ENCODE measurements around the gene NRP1. TPM values are rescaled to one million over a fixed set of nuclear protein-coding genes. Genes with fewer than 3 reads are reported as not detected.

Gene NRP1
- total and polyA plus RNA-seq, 2 of the 8 experiments (the other 6 are each of a cell fraction or from before 2014, with no cell fraction given) = 1.2 to 2.1 TPM

GRCh38 chr10:33309406-33309805 lies 25.1 kb downstream of the NRP1 start:
- Histone ChIP-seq H3K23ac (ENCODE audit: insufficient read length) (no peak overlapping the region), H3K4me2 (ENCODE audit: insufficient read depth in 1 of 2, low read depth in 2 of 2, low read length in 2 of 2) (no peak overlapping the region), H3K79me1 (ENCODE audit: low read depth, low read length) (no peaks in the 10 kb centered on the region), H4K5ac (ENCODE audit: insufficient read length, low read depth, low read length) (no peak overlapping the region), H4K8ac (ENCODE audit: extremely low read depth, insufficient read depth, low read length) (no peak overlapping the region), H3K4me3 (ENCODE audit: extremely low read depth in 1 of 4, insufficient read depth in 2 of 4, low read depth in 3 of 4, low read length in 4 of 4) (no peak overlapping the region), H2AFZ (ENCODE audit: low read length) (no peak overlapping the region), H3K27ac (ENCODE audit: low read depth, low read length) (no peak overlapping the region), H3K36me3 (ENCODE audit: control insufficient read depth in 2 of 4, insufficient read depth in 4 of 4, low read length in 3 of 4) (no peaks in the 10 kb centered on the region), H3K56ac (replicated peaks; ENCODE audit: insufficient read length, low read depth, low read length) (no peak overlapping the region), H4K20me1 (replicated peaks in 1 of 2; ENCODE audit: control insufficient read depth in 1 of 2, insufficient read depth in 2 of 2, low read length in 2 of 2) (no peaks in the 10 kb centered on the region), H2BK120ac (replicated peaks; ENCODE audit: low read depth, low read length) (no peak overlapping the region), H3K4me1 (replicated peaks in 1 of 4; ENCODE audit: control insufficient read depth in 3 of 4, insufficient read depth in 4 of 4, low read length in 3 of 4) (no peaks in the 10 kb centered on the region; a peak in 1 of 7 replicates), H2BK20ac (ENCODE audit: low read length) (no peak overlapping the region), H2AK5ac (ENCODE audit: low read depth, low read length) (no peak overlapping the region), H3K23me2 (ENCODE audit: low read depth, low read length) (no peaks in the 10 kb centered on the region), H4K91ac (replicated peaks; ENCODE audit: insufficient read length, low read length) (no peak overlapping the region), H3K27me3 (replicated peaks in 1 of 4; ENCODE audit: control insufficient read depth in 3 of 4, extremely low read depth in 1 of 4, insufficient read depth in 3 of 4, low read length in 3 of 4) (no peaks in the 10 kb centered on the region), H3K4ac (replicated peaks; ENCODE audit: insufficient read length, low read depth, low read length) (no peak overlapping the region), H3K14ac (ENCODE audit: insufficient read length) (no peak overlapping the region), H2BK12ac (ENCODE audit: low read depth, low read length) (no peak overlapping the region), H3K18ac (ENCODE audit: extremely low read depth, low read length) (no peak overlapping the region), H3K9me3 (ENCODE audit: insufficient read depth in 2 of 2, low read depth in 1 of 2, low read length in 1 of 2) (no peaks in the 10 kb centered on the region), H3K9ac (replicated peaks in 1 of 4; ENCODE audit: extremely low read depth in 1 of 4, low read depth in 3 of 4, low read length in 3 of 4) (no peak overlapping the region), H3K79me2 (ENCODE audit: control insufficient read depth in 1 of 2, insufficient read depth in 2 of 2, low read length in 2 of 2) (no peaks in the 10 kb centered on the region), H2BK15ac (ENCODE audit: low read length) (no peak overlapping the region), H2BK5ac (ENCODE audit: low read depth, low read length) (no peak overlapping the region)
- FAIRE-seq (no peak), DNase-seq (ENCODE audit: low read depth in 1 of 2, low spot score in 2 of 2) (no peak)
- ChIA-PET CTCF (ENCODE audit: partially characterized antibody) (interaction anchor here (0.6 kb wide), 1 partner anchor 37 kb away, joined by 3 read pairs; no protein-coding TSS in a partner anchor), POLR2A (ENCODE audit: partially characterized antibody) (no interaction called here)
- WGBS, 2 experiments (ENCODE audit: extremely low coverage in 1 of 2, insufficient coverage in 1 of 2, insufficient read length in 1 of 2, insufficient replicate concordance in 2 of 2, low coverage in 1 of 2, low lambda C conversion rate in 2 of 2, missing lambda C conversion rate in 1 of 2) = 92% methylated on average over 8 of the region's 8 CpGs; no CpG with 5 or more reads in 1 of the 2 experiments
- TF ChIP-seq TAF1 (IDR thresholded peaks at IDR 0.05; ENCODE audit: low read depth, low read length) (no peak), ASH2L (IDR thresholded peaks at IDR 0.05; ENCODE audit: low read length) (no peak), EP300 (IDR thresholded peaks at IDR 0.05; ENCODE audit: borderline replicate concordance in 1 of 2, low read depth in 2 of 2, low read length in 2 of 2) (no peak), TAF7 (optimal IDR thresholded peaks at IDR 0.05; ENCODE audit: borderline replicate concordance, low read depth, low read length) (no peak), NRF1 (IDR thresholded peaks at IDR 0.05; ENCODE audit: low read depth, low read length) (no peak), MAFK (IDR thresholded peaks at IDR 0.05; ENCODE audit: low read depth, low read length) (no peak), SIN3A (conservative IDR thresholded peaks at IDR 0.05 in 1 of 2, IDR thresholded peaks at IDR 0.05 in 1 of 2; ENCODE audit: low read depth in 1 of 2, low read length in 2 of 2) (no peak), EZH2 (IDR thresholded peaks at IDR 0.05; ENCODE audit: low read depth, low read length, severe bottlenecking) (no peak), CBX5 (IDR thresholded peaks at IDR 0.05; ENCODE audit: low read depth, low read length) (no peak), ATF2 (IDR thresholded peaks at IDR 0.05; ENCODE audit: low read length) (no peak), NANOG (IDR thresholded peaks at IDR 0.05; ENCODE audit: insufficient read depth, low read depth, low read length, poor library complexity, severe bottlenecking) (no peak), RNF2 (IDR thresholded peaks at IDR 0.05; ENCODE audit: borderline replicate concordance, low read depth, low read length, missing control alignments, poor library complexity, severe bottlenecking) (no peak)
